ENCODE results near the gene NRG3.

The NRG3 gene

DNA sequence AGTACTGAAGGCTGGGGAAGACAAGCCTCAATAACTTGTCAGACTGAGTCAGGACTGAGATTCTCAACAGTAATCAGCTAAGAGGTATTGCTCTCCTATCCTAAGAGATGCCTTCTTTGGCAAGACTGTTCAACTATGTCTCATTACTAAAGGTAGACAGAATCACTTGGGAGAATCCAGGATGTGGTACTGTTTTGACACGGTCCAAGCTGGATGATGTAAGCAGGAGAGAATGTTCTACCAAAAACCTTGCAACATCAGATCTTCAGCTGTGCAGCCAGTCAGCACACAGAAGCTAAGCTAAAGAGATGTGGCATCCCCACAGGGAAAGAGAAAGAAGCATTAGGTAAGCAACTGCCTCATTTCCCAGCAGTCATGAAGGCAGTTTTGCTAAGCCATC lies 391.4 kb downstream of the NRG3 start:
- no peak for TF ChIP-seq ESRRG (CRISPR knock-in tag; IDR thresholded peaks at IDR 0.05)
- no peak for TF ChIP-seq CSDC2 (CRISPR knock-in tag; IDR thresholded peaks at IDR 0.05)
- no peak for TF ChIP-seq SNAI2 (CRISPR knock-in tag; IDR thresholded peaks at IDR 0.05)
- no peak for TF ChIP-seq TOX (CRISPR knock-in tag; IDR thresholded peaks at IDR 0.05; ENCODE audit: borderline replicate concordance)
- TF ChIP-seq ZNF565 (CRISPR knock-in tag; conservative IDR thresholded peaks at IDR 0.05; ENCODE audit: low read depth): no peak
- TF ChIP-seq RARB (CRISPR knock-in tag; IDR thresholded peaks at IDR 0.05): no peak
- no peak for TF ChIP-seq ARNTL (CRISPR knock-in tag; IDR thresholded peaks at IDR 0.05; ENCODE audit: borderline replicate concordance, low read depth)
- no peak for TF ChIP-seq ISL1 (CRISPR knock-in tag; IDR thresholded peaks at IDR 0.05)
- no peak for TF ChIP-seq CSRNP3 (CRISPR knock-in tag; IDR thresholded peaks at IDR 0.05)
- no peak for TF ChIP-seq GLIS3 (CRISPR knock-in tag; IDR thresholded peaks at IDR 0.05)
- no peak for TF ChIP-seq OSR1 (CRISPR knock-in tag; IDR thresholded peaks at IDR 0.05)
- TF ChIP-seq ZNF8 (CRISPR knock-in tag; IDR thresholded peaks at IDR 0.05): no peak
- TF ChIP-seq, protein P1, sequence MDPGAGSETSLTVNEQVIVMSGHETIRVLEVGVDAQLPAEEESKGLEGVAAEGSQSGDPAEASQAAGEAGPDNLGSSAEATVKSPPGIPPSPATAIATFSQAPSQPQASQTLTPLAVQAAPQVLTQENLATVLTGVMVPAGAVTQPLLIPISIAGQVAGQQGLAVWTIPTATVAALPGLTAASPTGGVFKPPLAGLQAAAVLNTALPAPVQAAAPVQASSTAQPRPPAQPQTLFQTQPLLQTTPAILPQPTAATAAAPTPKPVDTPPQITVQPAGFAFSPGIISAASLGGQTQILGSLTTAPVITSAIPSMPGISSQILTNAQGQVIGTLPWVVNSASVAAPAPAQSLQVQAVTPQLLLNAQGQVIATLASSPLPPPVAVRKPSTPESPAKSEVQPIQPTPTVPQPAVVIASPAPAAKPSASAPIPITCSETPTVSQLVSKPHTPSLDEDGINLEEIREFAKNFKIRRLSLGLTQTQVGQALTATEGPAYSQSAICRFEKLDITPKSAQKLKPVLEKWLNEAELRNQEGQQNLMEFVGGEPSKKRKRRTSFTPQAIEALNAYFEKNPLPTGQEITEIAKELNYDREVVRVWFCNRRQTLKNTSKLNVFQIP (CRISPR knock-in tag; IDR thresholded peaks at IDR 0.05; ENCODE audit: borderline replicate concordance, low read depth): no peak
- no peak for ATAC-seq

DNA sequence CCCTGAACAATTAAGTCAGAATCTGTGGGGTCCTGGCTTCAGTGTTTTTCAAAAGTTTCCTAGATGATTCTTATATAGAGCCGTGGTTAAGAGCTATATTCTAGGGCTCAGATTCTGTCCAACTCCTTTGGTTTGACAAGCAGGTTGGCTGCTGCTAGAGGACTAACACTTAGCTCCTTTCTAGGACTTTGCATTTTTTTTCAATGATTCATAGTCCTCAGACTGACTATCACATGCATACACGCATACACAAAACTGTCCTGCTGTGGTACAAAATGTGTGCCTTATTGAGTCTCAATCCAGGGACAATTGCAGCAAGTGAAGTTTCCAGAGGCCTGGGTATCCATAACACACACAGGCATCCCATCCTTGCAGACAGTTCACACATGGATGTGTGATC lies 392.0 kb downstream of the NRG3 start:
- no peak for ATAC-seq
- no peak for TF ChIP-seq SNAI2 (CRISPR knock-in tag; IDR thresholded peaks at IDR 0.05)
- no peak for TF ChIP-seq OSR1 (CRISPR knock-in tag; IDR thresholded peaks at IDR 0.05)
- TF ChIP-seq ZNF70 (CRISPR knock-in tag; IDR thresholded peaks at IDR 0.05): no peak
- TF ChIP-seq CSRNP3 (CRISPR knock-in tag; IDR thresholded peaks at IDR 0.05): no peak
- no peak for TF ChIP-seq ZNF565 (CRISPR knock-in tag; conservative IDR thresholded peaks at IDR 0.05; ENCODE audit: low read depth)
- TF ChIP-seq, protein P1 (CRISPR knock-in tag; IDR thresholded peaks at IDR 0.05; ENCODE audit: borderline replicate concordance, low read depth): no peak
- no peak for TF ChIP-seq PPARA (CRISPR knock-in tag; IDR thresholded peaks at IDR 0.05; ENCODE audit: borderline replicate concordance)
- TF ChIP-seq ISL1 (CRISPR knock-in tag; IDR thresholded peaks at IDR 0.05): no peak
- TF ChIP-seq TCF4 (CRISPR knock-in tag; IDR thresholded peaks at IDR 0.05; ENCODE audit: borderline replicate concordance): no peak
- TF ChIP-seq ZC3H10 (CRISPR knock-in tag; IDR thresholded peaks at IDR 0.05): no peak
- no peak for TF ChIP-seq PATZ1 (CRISPR knock-in tag; IDR thresholded peaks at IDR 0.05; ENCODE audit: borderline replicate concordance)
- no peak for TF ChIP-seq ZNF8 (CRISPR knock-in tag; IDR thresholded peaks at IDR 0.05)
- no peak for TF ChIP-seq ZFP30 (CRISPR knock-in tag; IDR thresholded peaks at IDR 0.05)
- TF ChIP-seq, protein P2, sequence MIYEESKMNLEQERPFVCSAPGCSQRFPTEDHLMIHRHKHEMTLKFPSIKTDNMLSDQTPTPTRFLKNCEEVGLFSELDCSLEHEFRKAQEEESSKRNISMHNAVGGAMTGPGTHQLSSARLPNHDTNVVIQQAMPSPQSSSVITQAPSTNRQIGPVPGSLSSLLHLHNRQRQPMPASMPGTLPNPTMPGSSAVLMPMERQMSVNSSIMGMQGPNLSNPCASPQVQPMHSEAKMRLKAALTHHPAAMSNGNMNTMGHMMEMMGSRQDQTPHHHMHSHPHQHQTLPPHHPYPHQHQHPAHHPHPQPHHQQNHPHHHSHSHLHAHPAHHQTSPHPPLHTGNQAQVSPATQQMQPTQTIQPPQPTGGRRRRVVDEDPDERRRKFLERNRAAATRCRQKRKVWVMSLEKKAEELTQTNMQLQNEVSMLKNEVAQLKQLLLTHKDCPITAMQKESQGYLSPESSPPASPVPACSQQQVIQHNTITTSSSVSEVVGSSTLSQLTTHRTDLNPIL (CRISPR knock-in tag; IDR thresholded peaks at IDR 0.05; ENCODE audit: low read depth): no peak

DNA sequence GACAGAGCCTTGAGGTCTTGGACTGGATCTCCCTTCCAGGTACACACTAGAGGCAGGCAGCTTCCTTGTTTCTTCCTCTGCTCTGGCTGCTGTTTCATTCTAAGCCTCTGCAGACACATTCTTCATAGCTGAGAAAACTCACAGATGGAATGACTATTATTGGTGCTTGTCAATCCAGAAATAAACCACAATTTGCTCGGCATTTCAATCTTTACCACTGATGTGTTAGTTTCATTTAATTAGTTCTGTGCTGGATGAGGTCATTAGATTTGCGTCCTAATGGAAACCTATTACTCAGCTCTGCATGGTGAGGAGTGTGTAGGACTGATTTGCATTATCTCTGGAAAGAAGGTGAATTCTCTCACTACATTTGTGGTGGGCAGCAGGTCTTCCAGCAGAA lies 392.5 kb downstream of the NRG3 start:
- TF ChIP-seq CSRNP3 (CRISPR knock-in tag; IDR thresholded peaks at IDR 0.05): no peak
- TF ChIP-seq ZNF565 (CRISPR knock-in tag; conservative IDR thresholded peaks at IDR 0.05; ENCODE audit: low read depth): no peak
- TF ChIP-seq ARNTL (CRISPR knock-in tag; IDR thresholded peaks at IDR 0.05; ENCODE audit: borderline replicate concordance, low read depth): no peak
- TF ChIP-seq ZNF8 (CRISPR knock-in tag; IDR thresholded peaks at IDR 0.05): no peak
- no peak for TF ChIP-seq OSR1 (CRISPR knock-in tag; IDR thresholded peaks at IDR 0.05)
- no peak for TF ChIP-seq PATZ1 (CRISPR knock-in tag; IDR thresholded peaks at IDR 0.05; ENCODE audit: borderline replicate concordance)
- no peak for TF ChIP-seq BACH2 (CRISPR knock-in tag; IDR thresholded peaks at IDR 0.05; ENCODE audit: borderline replicate concordance)
- no peak for TF ChIP-seq RARB (CRISPR knock-in tag; IDR thresholded peaks at IDR 0.05)
- no peak for TF ChIP-seq ZC3H10 (CRISPR knock-in tag; IDR thresholded peaks at IDR 0.05)
- ATAC-seq: no peak
